ENCODE results near the gene MARK3.
A peak's percentile ranks its signal among the peaks of the same experiment; 100 is the strongest.

Gene MARK3

DNA sequence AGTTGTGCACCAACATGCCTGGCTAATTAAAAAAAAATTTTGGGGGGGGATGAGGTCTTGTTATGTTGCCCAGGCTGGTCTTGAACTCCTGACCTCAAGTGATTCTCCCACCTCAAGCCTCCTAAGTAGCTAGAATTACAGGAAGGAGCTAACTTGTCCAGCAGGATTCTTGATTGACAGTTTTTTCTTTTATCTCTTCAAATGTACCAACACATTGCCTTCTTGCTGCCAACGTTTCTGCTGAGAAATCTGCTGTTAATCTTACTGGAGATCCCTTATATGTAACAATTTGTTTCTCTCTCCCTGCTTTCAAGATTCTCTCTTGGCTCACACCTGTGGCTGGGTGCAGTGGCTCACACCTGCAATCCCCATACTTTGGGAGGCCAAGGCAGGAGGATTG is 22.4 kb upstream of the MARK3 start:
- TF ChIP-seq, protein P1, sequence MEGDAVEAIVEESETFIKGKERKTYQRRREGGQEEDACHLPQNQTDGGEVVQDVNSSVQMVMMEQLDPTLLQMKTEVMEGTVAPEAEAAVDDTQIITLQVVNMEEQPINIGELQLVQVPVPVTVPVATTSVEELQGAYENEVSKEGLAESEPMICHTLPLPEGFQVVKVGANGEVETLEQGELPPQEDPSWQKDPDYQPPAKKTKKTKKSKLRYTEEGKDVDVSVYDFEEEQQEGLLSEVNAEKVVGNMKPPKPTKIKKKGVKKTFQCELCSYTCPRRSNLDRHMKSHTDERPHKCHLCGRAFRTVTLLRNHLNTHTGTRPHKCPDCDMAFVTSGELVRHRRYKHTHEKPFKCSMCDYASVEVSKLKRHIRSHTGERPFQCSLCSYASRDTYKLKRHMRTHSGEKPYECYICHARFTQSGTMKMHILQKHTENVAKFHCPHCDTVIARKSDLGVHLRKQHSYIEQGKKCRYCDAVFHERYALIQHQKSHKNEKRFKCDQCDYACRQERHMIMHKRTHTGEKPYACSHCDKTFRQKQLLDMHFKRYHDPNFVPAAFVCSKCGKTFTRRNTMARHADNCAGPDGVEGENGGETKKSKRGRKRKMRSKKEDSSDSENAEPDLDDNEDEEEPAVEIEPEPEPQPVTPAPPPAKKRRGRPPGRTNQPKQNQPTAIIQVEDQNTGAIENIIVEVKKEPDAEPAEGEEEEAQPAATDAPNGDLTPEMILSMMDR (IDR thresholded peaks at IDR 0.05) = no peak
- H3K4me3 ChIP-seq (ENCODE audit: low read depth, low read length) = no peak overlapping the region
- H3K27ac ChIP-seq = no peak overlapping the region
- H3K79me2 ChIP-seq = no peaks in the 10 kb centered on the region
- no peak overlapping the region for H3K4me2 ChIP-seq (ENCODE audit: low read length)
- no peaks in the 10 kb centered on the region for H3K27me3 ChIP-seq (ENCODE audit: control insufficient read depth, insufficient read depth, low read length)
- no peak overlapping the region for H2AFZ ChIP-seq
- H3K9ac ChIP-seq = no peak overlapping the region
- no peaks in the 10 kb centered on the region for H3K4me1 ChIP-seq
- H3K9me3 ChIP-seq (ENCODE audit: control insufficient read depth, low read length) = no peaks in the 10 kb centered on the region
- no peaks in the 10 kb centered on the region for H3K36me3 ChIP-seq (ENCODE audit: control insufficient read depth, insufficient read depth, low read length)

DNA sequence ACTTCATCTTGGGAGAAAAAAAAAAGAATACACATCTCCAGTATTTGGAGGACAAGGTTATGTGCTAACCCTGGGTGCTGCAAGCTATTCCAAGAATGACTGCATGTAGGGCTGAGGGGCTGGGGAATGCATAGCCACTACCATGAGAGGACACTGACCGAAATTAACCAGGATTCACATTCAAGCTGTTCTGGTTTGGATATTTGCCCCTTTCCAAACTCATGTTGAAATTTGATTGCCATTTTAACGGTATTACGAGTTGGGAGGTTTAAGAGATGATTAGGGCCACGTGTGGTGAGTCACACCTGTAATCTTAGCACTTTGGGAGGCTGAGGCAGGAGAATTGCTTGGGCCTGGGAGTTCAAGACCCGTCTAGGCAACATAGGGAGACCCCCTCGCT is 18.5 kb upstream of the MARK3 start:
- TF ChIP-seq, protein P1 (IDR thresholded peaks at IDR 0.05) = no peak
- no peak overlapping the region for H3K9ac ChIP-seq
- no peaks in the 10 kb centered on the region for H3K9me3 ChIP-seq (ENCODE audit: control insufficient read depth, low read length)
- no peaks in the 10 kb centered on the region for H3K79me2 ChIP-seq
- no peak overlapping the region for H3K4me3 ChIP-seq (ENCODE audit: low read depth, low read length)
- no peak overlapping the region for H3K27ac ChIP-seq
- no peak overlapping the region for H3K4me2 ChIP-seq (ENCODE audit: low read length)
- no peak overlapping the region for H2AFZ ChIP-seq
- no peaks in the 10 kb centered on the region for H3K4me1 ChIP-seq
- H3K36me3 ChIP-seq (ENCODE audit: control insufficient read depth, insufficient read depth, low read length) = no peaks in the 10 kb centered on the region
- H3K27me3 ChIP-seq (ENCODE audit: control insufficient read depth, insufficient read depth, low read length) = no peaks in the 10 kb centered on the region

DNA sequence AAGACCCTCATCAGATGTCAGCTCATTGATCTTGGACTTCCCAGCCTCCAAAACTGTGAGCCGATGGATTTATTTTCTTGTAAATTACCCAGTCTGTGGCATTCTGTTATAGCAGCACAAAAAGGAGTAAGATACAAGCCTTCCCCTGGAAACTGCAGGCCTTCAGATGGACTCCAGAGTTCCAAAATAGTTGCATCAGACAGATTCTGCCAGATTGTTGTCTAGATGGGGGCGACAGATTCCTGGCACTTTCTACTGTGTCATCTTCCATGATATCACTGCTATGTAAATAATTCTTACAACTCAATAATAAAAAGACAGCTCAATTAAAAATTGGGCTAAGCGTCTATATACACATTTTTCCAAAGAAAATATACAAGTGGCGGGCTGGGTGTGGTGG is 17.2 kb upstream of the MARK3 start:
- Histone ChIP-seq H3K9me3 (ENCODE audit: control insufficient read depth, low read length) (no peaks in the 10 kb centered on the region), H3K27ac (peak overlapping the region; percentile 6), H3K36me3 (ENCODE audit: control insufficient read depth, insufficient read depth, low read length) (no peaks in the 10 kb centered on the region), H3K4me3 (ENCODE audit: low read depth, low read length) (no peak overlapping the region), H3K79me2 (no peaks in the 10 kb centered on the region), H3K9ac (no peak overlapping the region), H3K4me2 (ENCODE audit: low read length) (no peak overlapping the region), H2AFZ (peak overlapping the region; percentile 66), H3K4me1 (no peaks in the 10 kb centered on the region), H3K27me3 (ENCODE audit: control insufficient read depth, insufficient read depth, low read length) (no peaks in the 10 kb centered on the region)
- TF ChIP-seq, protein P1 (IDR thresholded peaks at IDR 0.05) = no peak

DNA sequence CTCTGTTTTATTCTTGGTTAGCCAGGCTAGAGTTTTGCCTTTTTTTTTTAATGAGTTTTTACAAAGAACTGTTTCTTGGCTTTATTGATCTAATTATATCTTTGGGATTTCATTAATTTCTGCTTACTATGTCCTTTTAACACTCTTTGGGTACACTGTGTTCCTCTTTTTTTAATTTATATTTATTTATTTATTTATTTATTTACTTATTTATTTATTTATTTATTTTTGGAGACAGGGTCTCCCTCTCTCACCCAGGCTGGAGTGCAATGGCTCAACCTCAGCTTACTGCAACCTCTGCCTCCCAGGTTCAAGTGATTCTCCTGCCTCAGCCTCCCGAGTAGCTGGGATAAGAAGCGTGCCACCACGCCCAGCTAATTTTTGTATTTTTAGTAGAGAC is 15.1 kb upstream of the MARK3 start:
- H3K9ac ChIP-seq = no peak overlapping the region
- no peaks in the 10 kb centered on the region for H3K9me3 ChIP-seq (ENCODE audit: control insufficient read depth, low read length)
- H2AFZ ChIP-seq = no peak overlapping the region
- peaks cover 4% of the 10 kb centered on the region for H3K4me1 ChIP-seq
- no peak overlapping the region for H3K27ac ChIP-seq
- TF ChIP-seq, protein P1 (IDR thresholded peaks at IDR 0.05) = no peak
- H3K36me3 ChIP-seq (ENCODE audit: control insufficient read depth, insufficient read depth, low read length) = no peaks in the 10 kb centered on the region
- no peak overlapping the region for H3K4me3 ChIP-seq (ENCODE audit: low read depth, low read length)
- no peak overlapping the region for H3K4me2 ChIP-seq (ENCODE audit: low read length)
- no peaks in the 10 kb centered on the region for H3K79me2 ChIP-seq
- H3K27me3 ChIP-seq (ENCODE audit: control insufficient read depth, insufficient read depth, low read length) = no peaks in the 10 kb centered on the region

DNA sequence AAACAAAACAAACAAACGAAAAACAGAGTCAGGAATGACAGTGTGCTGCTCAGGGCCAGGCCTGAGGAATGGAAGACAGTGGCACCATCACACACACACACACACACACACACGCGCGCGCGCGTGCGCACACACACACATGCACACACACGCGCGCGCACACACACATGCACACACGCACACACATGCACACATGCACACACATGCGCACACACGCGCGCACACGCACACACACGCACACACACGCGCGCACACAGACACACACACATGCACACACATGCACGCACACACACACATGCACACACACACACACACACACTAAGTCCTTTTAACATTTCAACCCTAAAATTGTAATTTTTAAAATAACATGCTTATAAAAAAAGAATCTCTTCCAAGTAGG is 13.2 kb upstream of the MARK3 start:
- H2AFZ ChIP-seq = no peak overlapping the region
- no peaks in the 10 kb centered on the region for H3K79me2 ChIP-seq
- no peak overlapping the region for H3K9ac ChIP-seq
- H3K4me2 ChIP-seq (ENCODE audit: low read length) = no peak overlapping the region
- H3K4me3 ChIP-seq (ENCODE audit: low read depth, low read length) = no peak overlapping the region
- TF ChIP-seq, protein P1 (IDR thresholded peaks at IDR 0.05) = no peak
- peaks cover 4% of the 10 kb centered on the region for H3K4me1 ChIP-seq
- H3K27me3 ChIP-seq (ENCODE audit: control insufficient read depth, insufficient read depth, low read length) = no peaks in the 10 kb centered on the region
- H3K27ac ChIP-seq = no peak overlapping the region
- no peaks in the 10 kb centered on the region for H3K9me3 ChIP-seq (ENCODE audit: control insufficient read depth, low read length)
- H3K36me3 ChIP-seq (ENCODE audit: control insufficient read depth, insufficient read depth, low read length) = no peaks in the 10 kb centered on the region

Data from parathyroid adenoma (tissue), 2 donors.